Measurements from ENCODE around the gene DBR1. TPM values are rescaled to one million over a fixed set of nuclear protein-coding genes. Genes with fewer than 3 reads are reported as not detected.

The DBR1 gene
- total RNA-seq, 1 donor from 2014 or later: 2.0 TPM

GRCh38 chr3:138132239-138132638 lies 42.5 kb downstream of the DBR1 start, which contains the start of gene A4GNT:
A4GNT (minus strand) TSS chr3:138132390; CDS start chr3:138131256, 1,134 bp downstream.
- Histone ChIP-seq H3K27me3 (no peaks in the 10 kb centered on the region), H3K4me3 (no peak within 1 kb of the TSS), H3K4me1 (no peaks in the 10 kb centered on the region), H3K36me3 (no peaks in the 10 kb centered on the region), H3K9me3 (no peaks in the 10 kb centered on the region), H3K27ac (no peak within 1 kb of the TSS)
- TF ChIP-seq, protein P1, sequence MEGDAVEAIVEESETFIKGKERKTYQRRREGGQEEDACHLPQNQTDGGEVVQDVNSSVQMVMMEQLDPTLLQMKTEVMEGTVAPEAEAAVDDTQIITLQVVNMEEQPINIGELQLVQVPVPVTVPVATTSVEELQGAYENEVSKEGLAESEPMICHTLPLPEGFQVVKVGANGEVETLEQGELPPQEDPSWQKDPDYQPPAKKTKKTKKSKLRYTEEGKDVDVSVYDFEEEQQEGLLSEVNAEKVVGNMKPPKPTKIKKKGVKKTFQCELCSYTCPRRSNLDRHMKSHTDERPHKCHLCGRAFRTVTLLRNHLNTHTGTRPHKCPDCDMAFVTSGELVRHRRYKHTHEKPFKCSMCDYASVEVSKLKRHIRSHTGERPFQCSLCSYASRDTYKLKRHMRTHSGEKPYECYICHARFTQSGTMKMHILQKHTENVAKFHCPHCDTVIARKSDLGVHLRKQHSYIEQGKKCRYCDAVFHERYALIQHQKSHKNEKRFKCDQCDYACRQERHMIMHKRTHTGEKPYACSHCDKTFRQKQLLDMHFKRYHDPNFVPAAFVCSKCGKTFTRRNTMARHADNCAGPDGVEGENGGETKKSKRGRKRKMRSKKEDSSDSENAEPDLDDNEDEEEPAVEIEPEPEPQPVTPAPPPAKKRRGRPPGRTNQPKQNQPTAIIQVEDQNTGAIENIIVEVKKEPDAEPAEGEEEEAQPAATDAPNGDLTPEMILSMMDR (IDR thresholded peaks at IDR 0.05): no peak
- intact Hi-C loops (cut with DNase I): no loop called here
- no peak for DNase-seq (ENCODE audit: low spot score in 2 of 2)

GRCh38 chr3:138127636-138128365 lies 46.9 kb downstream of the DBR1 start:
- Histone ChIP-seq H3K4me1 (no peaks in the 10 kb centered on the region), H3K4me3 (no peak overlapping the region)
- TF ChIP-seq, protein P1 (IDR thresholded peaks at IDR 0.05): no peak

DNA sequence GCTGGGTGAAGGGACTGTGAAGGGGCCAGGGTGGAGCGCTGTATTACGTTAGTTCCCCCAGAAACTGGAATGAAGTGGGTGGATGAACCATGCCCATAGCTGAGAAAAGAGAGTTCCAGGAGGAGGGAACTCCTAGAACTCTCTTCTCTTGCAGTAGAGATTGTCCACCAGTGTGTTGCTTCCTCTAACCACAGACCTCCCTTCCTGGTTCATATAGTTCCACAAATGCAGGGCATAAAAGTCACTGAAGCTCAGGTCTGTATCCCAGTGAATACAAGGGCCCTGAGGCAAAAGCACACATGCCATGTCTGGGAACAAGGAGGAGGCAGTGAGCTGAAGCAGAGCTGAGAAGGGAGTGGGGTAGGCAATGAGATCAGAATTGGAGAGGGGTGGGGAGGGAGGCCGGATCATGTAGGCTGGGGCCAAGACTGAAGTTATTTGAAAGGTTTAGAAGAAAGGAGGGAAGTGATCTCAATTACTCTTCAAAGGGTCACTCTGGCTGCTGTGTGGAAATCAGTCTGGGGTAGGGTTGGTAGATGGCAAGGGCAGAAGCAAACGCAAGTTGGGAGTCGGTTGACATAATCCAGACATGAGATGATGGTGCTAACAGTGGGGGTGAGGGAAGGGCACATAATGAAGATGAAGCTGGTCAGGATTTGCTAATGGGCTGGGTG lies 49.0 kb downstream of the DBR1 start:
- Histone ChIP-seq H3K36me3 (no peaks in the 10 kb centered on the region), H3K4me1 (no peaks in the 10 kb centered on the region), H3K27ac (no peak overlapping the region), H3K9me3 (no peaks in the 10 kb centered on the region), H3K4me3 (no peak overlapping the region), H3K27me3 (no peaks in the 10 kb centered on the region)
- intact Hi-C loops (cut with DNase I): no loop called here
- TF ChIP-seq, protein P1 (IDR thresholded peaks at IDR 0.05): no peak
- DNase-seq (ENCODE audit: low spot score in 2 of 2): no peak

More at GRCh38 chr3:138127636-138128365, 46.9 kb downstream of the DBR1 start:
- no peak for DNase-seq (ENCODE audit: low spot score in 2 of 2)
- intact Hi-C loops (cut with DNase I): no loop called here
- H3K27ac ChIP-seq: no peak overlapping the region
- no peaks in the 10 kb centered on the region for H3K9me3 ChIP-seq
- no peaks in the 10 kb centered on the region for H3K27me3 ChIP-seq
- H3K36me3 ChIP-seq: no peaks in the 10 kb centered on the region

DNA sequence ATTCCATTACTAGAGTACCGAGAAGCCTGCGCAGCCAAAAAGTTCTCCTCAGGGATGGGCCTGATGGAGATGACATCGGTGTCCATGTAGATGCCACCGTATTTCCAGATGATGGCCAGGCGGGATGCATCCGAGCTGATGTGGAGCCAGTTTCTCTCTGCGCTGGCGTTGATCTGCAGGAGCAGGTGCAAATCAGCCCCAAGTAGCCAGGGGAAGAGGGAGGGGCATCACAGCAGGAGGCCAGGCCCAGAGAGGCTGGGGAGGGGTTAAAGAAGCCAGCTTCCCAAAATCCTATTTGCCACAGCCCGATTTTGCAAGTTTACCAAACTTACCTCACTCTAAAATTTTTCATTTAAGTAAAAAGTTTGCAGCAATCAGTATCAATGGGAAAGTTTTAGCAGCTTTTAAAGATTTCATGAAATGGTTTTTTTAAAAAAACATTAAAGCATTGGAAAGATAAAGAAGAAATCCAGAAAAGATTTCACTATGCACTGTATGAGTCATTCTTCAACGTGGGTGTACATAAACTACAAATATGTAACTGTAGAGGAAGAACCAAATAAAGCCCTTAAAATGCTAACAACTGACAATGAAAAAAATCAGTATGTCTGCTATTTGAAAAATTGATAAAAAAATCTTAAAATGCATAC lies 49.9 kb downstream of the DBR1 start:
- no peak overlapping the region for H3K4me3 ChIP-seq
- no peaks in the 10 kb centered on the region for H3K36me3 ChIP-seq
- no peaks in the 10 kb centered on the region for H3K4me1 ChIP-seq
- no peaks in the 10 kb centered on the region for H3K9me3 ChIP-seq
- H3K27me3 ChIP-seq: no peaks in the 10 kb centered on the region
- TF ChIP-seq, protein P1 (IDR thresholded peaks at IDR 0.05): no peak
- no peak overlapping the region for H3K27ac ChIP-seq
- DNase-seq (ENCODE audit: low spot score in 2 of 2): no peak
- intact Hi-C loops (cut with DNase I): no loop called here

DNA sequence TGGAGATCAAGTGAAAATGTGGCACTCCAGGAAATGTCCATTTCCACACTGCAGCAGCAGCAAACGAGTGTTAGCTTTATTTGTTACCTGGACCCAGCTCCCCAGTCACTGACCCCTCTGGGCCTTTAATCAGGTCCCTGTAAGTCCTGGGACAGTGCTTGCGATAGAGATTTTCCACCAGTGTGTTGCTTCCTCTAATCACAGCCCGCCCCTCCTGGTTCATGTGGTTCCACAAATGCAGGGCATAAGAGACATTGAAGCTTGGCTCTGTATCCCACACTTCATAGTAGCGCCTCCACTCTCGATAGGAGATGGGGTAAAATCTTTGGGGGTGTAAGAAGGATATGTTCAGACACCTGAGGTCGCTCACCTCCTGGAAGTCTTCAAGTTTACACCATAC lies 50.5 kb downstream of the DBR1 start:
- no peaks in the 10 kb centered on the region for H3K9me3 ChIP-seq
- no peaks in the 10 kb centered on the region for H3K36me3 ChIP-seq
- no peak for DNase-seq (ENCODE audit: low spot score in 2 of 2)
- TF ChIP-seq, protein P1 (IDR thresholded peaks at IDR 0.05): no peak
- H3K27ac ChIP-seq: no peak overlapping the region
- no peaks in the 10 kb centered on the region for H3K4me1 ChIP-seq
- intact Hi-C loops (cut with DNase I): no loop called here
- H3K27me3 ChIP-seq: no peaks in the 10 kb centered on the region
- H3K4me3 ChIP-seq: no peak overlapping the region

Measured in ascending aorta (tissue), 2 donors.